HG02763 (cell line): ENCODE data around the gene ZNRF1.
"Not testable (repeated sequence)": the region's sequence is repeated elsewhere in the genome, so short reads cannot be mapped to it uniquely, and the experiment has no call there.

Experiments used
- ATAC-seq: cut with Tn5 transposase; IDR thresholded peaks from one replicate; pipeline ENCODE4 v1.9.1; 2021; ENCODE audit warnings: mild to moderate bottlenecking, moderate library complexity; ENCODE audit not compliant: unreplicated experiment

The ZNRF1 gene

GRCh38 chr16:75000481-75001081, 1.8 kb downstream of the ZNRF1 start:
- ATAC-seq: no peak

GRCh38 chr16:75002474-75002873, 3.6 kb downstream of the ZNRF1 start:
- ATAC-seq: no peak

- ATAC-seq: no peak
Measured at GRCh38 chr16:75003931-75004330, 5.1 kb downstream of the ZNRF1 start.

- ATAC-seq: no peak
Measured at GRCh38 chr16:75004460-75004859, 5.6 kb downstream of the ZNRF1 start.

- no peak for ATAC-seq
Measured at GRCh38 chr16:75005697-75006096, 6.9 kb downstream of the ZNRF1 start.

GRCh38 chr16:75007443-75007842, 8.6 kb downstream of the ZNRF1 start:
- ATAC-seq: no peak

GRCh38 chr16:75010427-75010826, 11.6 kb downstream of the ZNRF1 start:
- no peak for ATAC-seq

GRCh38 chr16:75011634-75012307, 12.9 kb downstream of the ZNRF1 start:
- peak; percentile 73 for ATAC-seq

GRCh38 chr16:75012380-75013081, 13.7 kb downstream of the ZNRF1 start:
- no peak for ATAC-seq

- ATAC-seq: not testable (repeated sequence)
Measured at GRCh38 chr16:75013123-75013522, 14.3 kb downstream of the ZNRF1 start.

GRCh38 chr16:75014318-75014717, 15.5 kb downstream of the ZNRF1 start:
- no peak for ATAC-seq

GRCh38 chr16:75016451-75017081, 17.7 kb downstream of the ZNRF1 start:
- not testable (repeated sequence) for ATAC-seq

- no peak for ATAC-seq
Measured at GRCh38 chr16:75017670-75018525, 19.1 kb downstream of the ZNRF1 start.

GRCh38 chr16:75019007-75019406, 20.2 kb downstream of the ZNRF1 start:
- ATAC-seq: no peak

- no peak for ATAC-seq
Measured at GRCh38 chr16:75019586-75019985, 20.8 kb downstream of the ZNRF1 start.

- ATAC-seq: no peak
Measured at GRCh38 chr16:75021410-75021809, 22.6 kb downstream of the ZNRF1 start.

GRCh38 chr16:75022567-75022966, 23.7 kb downstream of the ZNRF1 start:
- no peak for ATAC-seq

GRCh38 chr16:75023009-75023408, 24.2 kb downstream of the ZNRF1 start:
- ATAC-seq: no peak

- no peak for ATAC-seq
Measured at GRCh38 chr16:75024182-75024581, 25.4 kb downstream of the ZNRF1 start.

- ATAC-seq: no peak
Measured at GRCh38 chr16:75024594-75024993, 25.8 kb downstream of the ZNRF1 start.

- ATAC-seq: no peak
Measured at GRCh38 chr16:75025761-75026160, 26.9 kb downstream of the ZNRF1 start.
